Jurkat, Clone E6-1 (cell line): ENCODE measurements around the gene POLA2. TPM values are rescaled to one million over a fixed set of nuclear protein-coding genes. Genes with fewer than 3 reads are reported as not detected.

Experiments used
- DNase-seq: peaks from one replicate; pipeline ENCODE4 v3.0.0-alpha.2; 2011; ENCODE audit warnings: low read depth, low spot score
- H3K4me3 ChIP-seq: 2 replicates; pipeline ENCODE4 v1.5.1; 2011; ENCODE audit warnings: mild to moderate bottlenecking, low read length, control low read depth, moderate library complexity
- polyA plus RNA-seq: library from polyadenylated mRNA; unstranded; fragments of >200 nt; gene quantifications from one replicate; pipeline ENCODE4 v1.2.1, GENCODE V29; 2012; ENCODE audit warnings: missing spikeins; ENCODE audit not compliant: insufficient read length, insufficient read depth

POLA2 gene
- 97.3 TPM for polyA plus RNA-seq

- H3K4me3 ChIP-seq, result peak within 1 kb of the TSS; percentile 96
- peak; percentile 96 for DNase-seq
Observed at GRCh38 chr11:65261591-65262380, at the start of gene POLA2. Gene POLA2 (plus strand): TSS chr11:65261962. CDS start chr11:65262293, 331 bp downstream.

GRCh38 chr11:65212226-65212801, 49.4 kb upstream of the POLA2 start:
- no peak for DNase-seq
- no peak overlapping the region for H3K4me3 ChIP-seq

GRCh38 chr11:65213322-65214211, 48.2 kb upstream of the POLA2 start:
- no peak overlapping the region for H3K4me3 ChIP-seq
- no peak for DNase-seq

GRCh38 chr11:65214212-65214845, 47.4 kb upstream of the POLA2 start:
- no peak overlapping the region for H3K4me3 ChIP-seq
- DNase-seq, result no peak

GRCh38 chr11:65215441-65216076, 46.2 kb upstream of the POLA2 start:
- no peak overlapping the region for H3K4me3 ChIP-seq
- no peak for DNase-seq

GRCh38 chr11:65216830-65217229, 44.9 kb upstream of the POLA2 start:
- no peak for DNase-seq
- no peak overlapping the region for H3K4me3 ChIP-seq

- DNase-seq, result no peak
- no peak overlapping the region for H3K4me3 ChIP-seq
Observed at GRCh38 chr11:65217441-65218423, 44.0 kb upstream of the POLA2 start.

- H3K4me3 ChIP-seq, result no peak overlapping the region
Observed at GRCh38 chr11:65218446-65218845, 43.3 kb upstream of the POLA2 start.

GRCh38 chr11:65219930-65220213, 41.9 kb upstream of the POLA2 start:
- DNase-seq, result no peak
- H3K4me3 ChIP-seq, result no peak overlapping the region

More at GRCh38 chr11:65218446-65218845, 43.3 kb upstream of the POLA2 start:
- DNase-seq, result no peak

GRCh38 chr11:65221026-65221425, 40.7 kb upstream of the POLA2 start:
- DNase-seq, result no peak
- no peak overlapping the region for H3K4me3 ChIP-seq

- no peak for DNase-seq
- no peak overlapping the region for H3K4me3 ChIP-seq
Observed at GRCh38 chr11:65223011-65223410, 38.8 kb upstream of the POLA2 start.

GRCh38 chr11:65224930-65225278, 36.9 kb upstream of the POLA2 start:
- no peak overlapping the region for H3K4me3 ChIP-seq
- no peak for DNase-seq

GRCh38 chr11:65225279-65226102, 36.3 kb upstream of the POLA2 start:
- peak overlapping the region; percentile 53 for H3K4me3 ChIP-seq
- DNase-seq, result no peak

- no peak for DNase-seq
- peak overlapping the region; percentile 53 for H3K4me3 ChIP-seq
Observed at GRCh38 chr11:65226103-65226442, 35.7 kb upstream of the POLA2 start.

GRCh38 chr11:65227879-65228278, 33.9 kb upstream of the POLA2 start:
- DNase-seq, result no peak
- H3K4me3 ChIP-seq, result no peak overlapping the region

- no peak for DNase-seq
- H3K4me3 ChIP-seq, result no peak overlapping the region
Observed at GRCh38 chr11:65236194-65237059, 25.3 kb upstream of the POLA2 start.
